Lung (tissue), 16 donors: ENCODE data around the gene SH2D1B. TPM values are rescaled to one million over a fixed set of nuclear protein-coding genes. Genes with fewer than 3 reads are reported as not detected.
"Not testable (repeated sequence)": the region's sequence is repeated elsewhere in the genome, so short reads cannot be mapped to it uniquely, and the experiment has no call there.

ENCODE experiments used
- ATAC-seq: fragments of 200-7000 bp; cut with Tn5 transposase; one replicate; pipeline ENCODE4 v1.9.1; 2020; ENCODE audit warnings: moderate number of reproducible peaks; ENCODE audit not compliant: insufficient read depth, low FRiP score
- DNase-seq, 3 donors: peaks; one replicate each; pipeline ENCODE4 v3.0.0-alpha.2; 2013 to 2017
- H3K27ac ChIP-seq, 2 donors: one replicate each; pipeline ENCODE4 v1.5.1; 2013; ENCODE audit warnings: mild to moderate bottlenecking in 2 of 2, moderate library complexity in 2 of 2, control low read depth in 1 of 2, inconsistent platforms in 1 of 2, low read depth in 1 of 2, low read length in 1 of 2
- H3K27me3 ChIP-seq, 3 donors: one replicate each; pipeline ENCODE4 v1.5.1; 2013; ENCODE audit warnings: low read length in 2 of 3; ENCODE audit not compliant: control insufficient read depth in 3 of 3, insufficient read depth in 3 of 3
- H3K36me3 ChIP-seq, 4 donors: one replicate each; pipeline ENCODE4 v1.5.1; 2013; ENCODE audit warnings: low read length in 4 of 4, mild to moderate bottlenecking in 1 of 4, moderate library complexity in 1 of 4; ENCODE audit not compliant: control insufficient read depth in 4 of 4, insufficient read depth in 4 of 4
- H3K4me1 ChIP-seq, 5 donors: one replicate each; pipeline ENCODE4 v1.5.1; 2013; ENCODE audit warnings: low read length in 5 of 5, mild to moderate bottlenecking in 2 of 5, moderate library complexity in 1 of 5; ENCODE audit not compliant: control insufficient read depth in 5 of 5, insufficient read depth in 5 of 5
- H3K4me3 ChIP-seq: one replicate; pipeline ENCODE4 v1.5.1; 2013; ENCODE audit warnings: mild to moderate bottlenecking, control low read depth, moderate library complexity
- H3K9ac ChIP-seq, 2 donors: one replicate each; pipeline ENCODE4 v1.5.1; 2013; ENCODE audit warnings: low read length in 2 of 2, control low read depth in 1 of 2; ENCODE audit not compliant: insufficient read depth in 1 of 2
- H3K9me3 ChIP-seq, 4 donors: one replicate each; pipeline ENCODE4 v1.5.1; 2013; ENCODE audit warnings: low read length in 3 of 4, mild to moderate bottlenecking in 1 of 4, moderate library complexity in 1 of 4; ENCODE audit not compliant: control insufficient read depth in 4 of 4, insufficient read depth in 3 of 4
- CTCF ChIP-seq: IDR thresholded peaks from 2 replicates; pipeline ENCODE4 v1.5.1; 2012; ENCODE audit warnings: mild to moderate bottlenecking; ENCODE audit errors: control extremely low read depth, extremely low read depth
- WGBS, 2 donors: extraction: QIAGEN DNeasy Blood & Tissue Kit; methylation state at CpG; one replicate each; pipeline ENCODE4 v1.1.7; 2013; 5-methylcytosine and 5-hydroxymethylcytosine counted together
- long read RNA-seq, 5 donors: transcript quantifications; one replicate each; lab custom pipeline, GENCODE V29; 2026
- polyA plus RNA-seq, 2 donors: library from polyadenylated mRNA; stranded (reverse); fragments of 200-250 nt; gene quantifications; one replicate each; pipeline ENCODE4 v1.2.1, GENCODE V29; 2013
- total RNA-seq, 2 donors: library from RNA; depleted of rRNA in 1 of 2; stranded (reverse); fragments of >200 nt in 1 of 2; gene quantifications; one replicate each; pipeline ENCODE4 v1.2.1, GENCODE V29; 2014 to 2021
- donor health status: control.
- donor health status: control.
- donor health status: Bipolar disorder and iron deficiency.
- donor health status: healthy.
- donor health status: DM: yes; HTN: yes; CAD: no.

The SH2D1B gene
- total RNA-seq (1 to 10 TPM in 1 of 2 donors, under 1 TPM in 1; 0.61 to 1.5 TPM), polyA plus RNA-seq (1 to 10 TPM in 1 of 2 donors, under 1 TPM in 1; 0.26 to 1.6 TPM)
- long read RNA-seq, donor 1, result 0 reads
- long read RNA-seq, donor 2, result 0 reads
- long read RNA-seq, donor 3, result 0 reads
- long read RNA-seq, donor 4, result 0 reads
- long read RNA-seq, donor 5, result 0 reads

DNA sequence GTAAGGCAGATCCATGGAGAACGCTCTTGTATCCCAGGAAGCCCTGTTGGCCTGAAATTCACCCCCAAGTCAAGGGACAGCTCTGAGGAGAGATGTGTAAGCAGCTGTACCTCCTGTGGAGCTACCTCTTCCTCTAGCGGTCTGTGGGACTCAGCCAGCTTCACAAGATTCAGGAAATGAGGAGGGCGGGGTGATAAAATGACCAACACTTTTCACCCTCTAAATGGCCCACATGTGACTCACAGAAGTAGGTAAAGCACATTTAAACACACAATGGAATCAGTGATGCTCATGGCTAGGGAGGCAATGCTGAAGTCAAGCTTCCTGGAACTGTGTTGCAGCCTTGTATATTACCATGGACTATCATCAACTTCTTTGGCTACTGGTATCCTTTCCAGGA lies at the start of gene SH2D1B:
TSS of gene SH2D1B (minus strand) at position 135 of the 400 bp plus-strand sequence. CDS start at position 15, 120 bp downstream.
- H3K4me3 ChIP-seq, result no peak within 1 kb of the TSS
- no peaks in the 10 kb centered on the region for H3K27me3 ChIP-seq
- H3K9me3 ChIP-seq, result peaks cover 0 to 2% (median 0%) of the 10 kb centered on the region in 4 donors
- H3K27ac ChIP-seq, result no peak within 1 kb of the TSS
- H3K36me3 ChIP-seq, result no peaks in the 10 kb centered on the region
- DNase-seq, result no peak
- H3K9ac ChIP-seq, result no peak within 1 kb of the TSS
- H3K4me1 ChIP-seq, result no peaks in the 10 kb centered on the region
- ATAC-seq, result no peak
- WGBS, 2 donors, result 73 to 88% methylated on average over 3 of the region's 3 CpGs
- TF ChIP-seq CTCF, result no peak

- H3K36me3 ChIP-seq, result no peaks in the 10 kb centered on the region
- TF ChIP-seq CTCF, result no peak
- H3K4me1 ChIP-seq, result no peaks in the 10 kb centered on the region
- ATAC-seq (no peak), DNase-seq (no peak)
- no peaks in the 10 kb centered on the region for H3K27me3 ChIP-seq
- no peak overlapping the region for H3K9ac ChIP-seq
- WGBS, 2 donors, result 75 to 86% methylated on average over 5 of the region's 5 CpGs
- H3K27ac ChIP-seq, result no peak overlapping the region
- H3K4me3 ChIP-seq, result no peak overlapping the region
- no peaks in the 10 kb centered on the region for H3K9me3 ChIP-seq
Measured at GRCh38 chr1:162458236-162458635, 46.3 kb upstream of the SH2D1B start.

DNA sequence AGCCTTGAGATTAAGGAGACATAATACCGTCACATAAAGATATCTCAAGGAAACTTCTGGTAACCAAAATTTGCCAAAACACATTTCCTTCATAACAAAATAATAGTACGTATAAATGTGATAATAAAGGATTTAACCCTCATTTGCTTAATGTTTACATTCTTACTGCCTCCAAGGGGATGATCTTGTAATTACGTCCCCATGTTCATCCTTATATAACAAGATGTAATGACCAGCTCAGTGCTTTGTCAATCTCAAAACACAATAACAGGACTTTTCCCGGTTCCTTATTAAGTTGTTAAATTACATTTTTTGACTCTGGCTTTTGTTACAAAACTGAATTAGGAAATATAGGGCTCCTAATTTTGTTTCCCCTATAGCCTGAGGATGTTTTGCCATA lies 44.4 kb upstream of the SH2D1B start:
- H3K27ac ChIP-seq, result no peak overlapping the region
- no peaks in the 10 kb centered on the region for H3K27me3 ChIP-seq
- DNase-seq (no peak), ATAC-seq (no peak)
- H3K4me1 ChIP-seq, result no peaks in the 10 kb centered on the region
- no peak for TF ChIP-seq CTCF
- no peaks in the 10 kb centered on the region for H3K9me3 ChIP-seq
- H3K9ac ChIP-seq, result no peak overlapping the region
- H3K36me3 ChIP-seq, result no peaks in the 10 kb centered on the region
- H3K4me3 ChIP-seq, result no peak overlapping the region
- 88% methylated on average over 4 of the region's 4 CpGs for WGBS, 2 donors

- not testable (repeated sequence) for DNase-seq, H3K27ac ChIP-seq, ATAC-seq, H3K9ac ChIP-seq, H3K27me3 ChIP-seq, H3K36me3 ChIP-seq, H3K4me3 ChIP-seq, H3K9me3 ChIP-seq, H3K4me1 ChIP-seq
- 98 to 100% methylated on average over 1 of the region's 3 CpGs for WGBS, 2 donors
Measured at GRCh38 chr1:162454361-162454760, 42.4 kb upstream of the SH2D1B start.
